Lower leg skin (tissue), 4 donors: ENCODE data around the gene RPS16. TPM values are rescaled to one million over a fixed set of nuclear protein-coding genes. Genes with fewer than 3 reads are reported as not detected.
A peak's percentile ranks its signal among the peaks of the same experiment; 100 is the strongest.

Source experiments
- DNase-seq, 2 donors: peaks; one replicate each; pipeline ENCODE4 v3.0.0-alpha.2; 2019; ENCODE audit warnings: low spot score in 2 of 2
- H3K4me3 ChIP-seq: fragments of 200-600 bp; sonication (generic); 2 replicates; pipeline ENCODE4 v1.5.1; 2017; ENCODE audit warnings: mild to moderate bottlenecking, low read depth; ENCODE audit not compliant: poor library complexity, severe bottlenecking
- CTCF ChIP-seq, 3 donors: fragments of 450-650 bp; IDR thresholded peaks; one replicate each; pipeline ENCODE4 v1.5.1; 2016; ENCODE audit warnings: antibody characterized with exemption in 3 of 3, mild to moderate bottlenecking in 3 of 3, moderate library complexity in 2 of 3
- POLR2A ChIP-seq, 2 donors: fragments of 450-650 bp; IDR thresholded peaks; one replicate each; pipeline ENCODE4 v1.6.1; 2016 to 2017; ENCODE audit warnings: antibody characterized with exemption in 2 of 2, mild to moderate bottlenecking in 1 of 2, moderate library complexity in 1 of 2
- WGBS, 2 donors: methylation state at CpG; one replicate each; pipeline ENCODE4 v1.1.5; 2018; 5-methylcytosine and 5-hydroxymethylcytosine counted together
- intact Hi-C: fragments of 100-400 bp; cut with DNase I; formaldehyde crosslinking; loops from one replicate; pipeline ENCODE4 v1.15.0; 2023; ENCODE audit warnings: low total_unique reads
- total RNA-seq, 4 donors: library from RNA; depleted of rRNA; stranded (reverse); fragments of >200 nt; gene quantifications; one replicate each; pipeline ENCODE4 v1.1.0, GENCODE V29; 2016

The RPS16 gene
- total RNA-seq, 4 donors from 2014 or later = 1,726 to 3,026 (median 2,088) TPM

- TF ChIP-seq POLR2A (IDR thresholded peaks at IDR 0.05) (peak in 1 of 2 donors; percentile 61), CTCF (IDR thresholded peaks at IDR 0.05) (no peak)
- intact Hi-C loops = loop anchor here (10.0 kb wide), 1 partner anchor 89 kb away; the partner anchor contains the start of gene EID2B
- peak; percentile 96 to 99 for DNase-seq
These were observed 9.7 kb upstream of the RPS16 start, which contains the start of gene SUPT5H for GRCh38 chr19:39445196-39446111. Gene SUPT5H, plus strand, starts transcription at chr19:39445582. Its CDS starts 309 bp downstream, at chr19:39445891.

GRCh38 chr19:39444598-39445195 lies 8.9 kb upstream of the RPS16 start:
- intact Hi-C loops = loop anchor here (10.0 kb wide), 1 partner anchor 90 kb away; the partner anchor contains the start of gene EID2B
- DNase-seq = no peak
- 3 to 5% methylated on average over 15 to 17 of the region's 17 CpGs for WGBS, 2 donors

More at GRCh38 chr19:39445196-39446111, 9.7 kb upstream of the RPS16 start, which contains the start of gene SUPT5H:
- WGBS, 2 donors = 0 to 1% methylated on average over 65 to 68 of the region's 68 CpGs
- peak within 1 kb of the TSS; percentile 96 for H3K4me3 ChIP-seq

GRCh38 chr19:39438270-39438934 lies 2.7 kb upstream of the RPS16 start:
- H3K4me3 ChIP-seq = no peak overlapping the region
- 86 to 87% methylated on average over 9 of the region's 9 CpGs for WGBS, 2 donors
- intact Hi-C loops = no loop called here
- TF ChIP-seq POLR2A (IDR thresholded peaks at IDR 0.05) (no peak), CTCF (IDR thresholded peaks at IDR 0.05) (no peak)
- no peak for DNase-seq

More at GRCh38 chr19:39444598-39445195, 8.9 kb upstream of the RPS16 start:
- H3K4me3 ChIP-seq = peak overlapping the region; percentile 96
- TF ChIP-seq CTCF (IDR thresholded peaks at IDR 0.05) = no peak
- TF ChIP-seq POLR2A (IDR thresholded peaks at IDR 0.05) = no peak

GRCh38 chr19:39436350-39436716 lies 584 bp upstream of the RPS16 start:
- TF ChIP-seq POLR2A (IDR thresholded peaks at IDR 0.05) (no peak), CTCF (IDR thresholded peaks at IDR 0.05) (no peak)
- WGBS, 2 donors = 4 to 15% methylated on average over 2 of the region's 2 CpGs
- intact Hi-C loops = no loop called here
- H3K4me3 ChIP-seq = no peak overlapping the region
- DNase-seq = no peak

DNA sequence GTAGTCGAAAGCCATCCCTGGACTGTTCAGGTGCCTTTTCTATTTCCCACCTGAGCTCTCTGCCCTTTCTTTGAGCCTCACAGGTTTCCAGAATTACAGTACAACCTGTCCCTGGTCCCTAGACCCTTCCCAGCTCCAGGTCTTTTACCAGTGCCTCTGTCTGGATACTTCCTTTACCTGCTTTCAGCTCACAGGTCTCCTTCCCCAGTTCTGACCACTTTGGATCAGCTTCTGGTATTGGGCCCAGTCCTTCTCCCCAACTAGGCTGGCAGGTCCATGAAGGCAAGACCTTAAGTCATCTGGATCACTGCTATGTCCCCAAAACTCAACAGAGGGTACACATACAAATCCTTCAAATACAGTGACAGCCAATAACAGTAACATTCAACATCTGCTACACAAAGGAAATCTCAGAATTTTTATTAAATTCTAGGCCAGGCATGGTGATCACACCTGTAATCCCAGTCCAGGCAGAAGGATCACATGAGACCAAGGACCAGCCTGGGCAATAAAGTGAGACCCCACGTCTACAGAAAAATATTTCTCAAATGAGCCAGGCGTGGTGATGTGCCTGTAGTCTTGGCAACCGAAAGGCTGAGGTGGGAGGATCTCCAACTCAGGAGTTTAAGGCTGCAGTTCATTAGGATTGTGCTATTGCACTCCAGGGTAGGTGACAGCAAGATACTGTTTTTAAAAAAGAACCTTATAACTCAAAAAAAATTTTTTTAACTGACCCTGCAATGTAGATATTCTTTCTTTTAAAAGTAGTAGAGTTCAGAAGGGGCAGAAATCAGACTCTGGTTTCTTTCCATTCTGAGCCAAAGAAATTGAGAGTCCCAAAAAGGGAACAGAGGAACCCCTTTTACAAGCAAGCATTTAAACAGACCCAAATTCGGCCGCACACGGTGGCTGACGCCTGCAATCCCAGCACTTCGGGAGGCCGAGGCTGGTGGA lies 1.3 kb downstream of the RPS16 start:
- H3K4me3 ChIP-seq = peak overlapping the region; percentile 83
- intact Hi-C loops = no loop called here

More for the DNA sequence above, 1.3 kb downstream of the RPS16 start:
- DNase-seq = no peak
- WGBS, 2 donors = 38 to 44% methylated on average over 10 of the region's 10 CpGs
- TF ChIP-seq POLR2A (IDR thresholded peaks at IDR 0.05) = no peak
- TF ChIP-seq CTCF (IDR thresholded peaks at IDR 0.05) = no peak
